Activated T-cell treated with anti-CD3 and anti-CD28 coated beads, Interleukin-2, amount 50 U/mL, for 24 hours (primary cell): ENCODE measurements around the gene TM9SF2.
A peak's percentile ranks its signal among the peaks of the same experiment; 100 is the strongest.
"Not testable (repeated sequence)": the region's sequence is repeated elsewhere in the genome, so short reads cannot be mapped to it uniquely, and the experiment has no call there.

Experiments
- DNase-seq: peaks from one replicate; pipeline ENCODE4 v3.0.0-alpha.2; 2020
- H3K27ac Mint-ChIP-seq: 2 replicates; pipeline ENCODE4 v1.8.0; 2020; ENCODE audit warnings: mild to moderate bottlenecking, mixed read lengths
- H3K27me3 Mint-ChIP-seq: 2 replicates; pipeline ENCODE4 v1.8.0; 2020; ENCODE audit warnings: mixed read lengths
- H3K36me3 Mint-ChIP-seq: 2 replicates; pipeline ENCODE4 v1.8.0; 2020; ENCODE audit warnings: low read depth, mixed read lengths
- H3K4me1 Mint-ChIP-seq: 2 replicates; pipeline ENCODE4 v1.8.0; 2020; ENCODE audit warnings: low read depth, mixed read lengths
- H3K4me3 Mint-ChIP-seq: 2 replicates; pipeline ENCODE4 v1.8.0; 2020; ENCODE audit warnings: mild to moderate bottlenecking, moderate library complexity, mixed read lengths
- H3K9me3 Mint-ChIP-seq: 2 replicates; pipeline ENCODE4 v1.8.0; 2020; ENCODE audit warnings: mixed read lengths

The TM9SF2 gene, protein sequence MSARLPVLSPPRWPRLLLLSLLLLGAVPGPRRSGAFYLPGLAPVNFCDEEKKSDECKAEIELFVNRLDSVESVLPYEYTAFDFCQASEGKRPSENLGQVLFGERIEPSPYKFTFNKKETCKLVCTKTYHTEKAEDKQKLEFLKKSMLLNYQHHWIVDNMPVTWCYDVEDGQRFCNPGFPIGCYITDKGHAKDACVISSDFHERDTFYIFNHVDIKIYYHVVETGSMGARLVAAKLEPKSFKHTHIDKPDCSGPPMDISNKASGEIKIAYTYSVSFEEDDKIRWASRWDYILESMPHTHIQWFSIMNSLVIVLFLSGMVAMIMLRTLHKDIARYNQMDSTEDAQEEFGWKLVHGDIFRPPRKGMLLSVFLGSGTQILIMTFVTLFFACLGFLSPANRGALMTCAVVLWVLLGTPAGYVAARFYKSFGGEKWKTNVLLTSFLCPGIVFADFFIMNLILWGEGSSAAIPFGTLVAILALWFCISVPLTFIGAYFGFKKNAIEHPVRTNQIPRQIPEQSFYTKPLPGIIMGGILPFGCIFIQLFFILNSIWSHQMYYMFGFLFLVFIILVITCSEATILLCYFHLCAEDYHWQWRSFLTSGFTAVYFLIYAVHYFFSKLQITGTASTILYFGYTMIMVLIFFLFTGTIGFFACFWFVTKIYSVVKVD

DNA sequence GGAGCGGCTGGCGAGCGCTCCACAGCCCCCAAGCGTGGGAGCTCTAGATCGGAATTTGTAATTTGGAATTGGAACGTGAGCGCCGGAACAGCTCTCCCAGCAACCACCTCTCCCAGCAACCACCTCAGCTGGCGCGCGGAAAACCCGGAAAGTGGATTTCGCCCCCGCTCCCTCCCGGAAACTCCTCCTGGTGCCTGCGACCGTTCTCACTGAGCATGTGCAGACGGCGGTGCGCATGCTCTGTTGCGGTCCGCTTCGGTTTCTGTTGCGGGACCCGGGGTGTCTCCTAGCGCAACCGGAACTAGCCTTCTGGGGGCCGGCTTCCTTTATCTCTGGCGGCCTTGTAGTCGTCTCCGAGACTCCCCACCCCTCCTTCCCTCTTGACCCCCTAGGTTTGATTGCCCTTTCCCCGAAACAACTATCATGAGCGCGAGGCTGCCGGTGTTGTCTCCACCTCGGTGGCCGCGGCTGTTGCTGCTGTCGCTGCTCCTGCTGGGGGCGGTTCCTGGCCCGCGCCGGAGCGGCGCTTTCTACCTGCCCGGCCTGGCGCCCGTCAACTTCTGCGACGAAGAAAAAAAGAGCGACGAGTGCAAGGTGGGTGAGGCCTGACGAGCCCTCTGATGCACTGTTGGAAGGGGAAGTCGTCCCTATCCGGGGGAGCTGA lies at the start of gene TM9SF2:
TSS of gene TM9SF2 (plus strand) at position 289 of the 664 bp plus-strand sequence. CDS start at position 424, 135 bp downstream.
- Mint-ChIP-seq H3K36me3 (peaks cover 45% of the 10 kb centered on the region), H3K4me1 (peaks cover 80% of the 10 kb centered on the region), H3K4me3 (peak within 1 kb of the TSS; percentile 94), H3K27me3 (no peaks in the 10 kb centered on the region), H3K27ac (peak within 1 kb of the TSS; percentile 96), H3K9me3 (peaks cover 6% of the 10 kb centered on the region)
- peak; percentile 98 for DNase-seq

DNA sequence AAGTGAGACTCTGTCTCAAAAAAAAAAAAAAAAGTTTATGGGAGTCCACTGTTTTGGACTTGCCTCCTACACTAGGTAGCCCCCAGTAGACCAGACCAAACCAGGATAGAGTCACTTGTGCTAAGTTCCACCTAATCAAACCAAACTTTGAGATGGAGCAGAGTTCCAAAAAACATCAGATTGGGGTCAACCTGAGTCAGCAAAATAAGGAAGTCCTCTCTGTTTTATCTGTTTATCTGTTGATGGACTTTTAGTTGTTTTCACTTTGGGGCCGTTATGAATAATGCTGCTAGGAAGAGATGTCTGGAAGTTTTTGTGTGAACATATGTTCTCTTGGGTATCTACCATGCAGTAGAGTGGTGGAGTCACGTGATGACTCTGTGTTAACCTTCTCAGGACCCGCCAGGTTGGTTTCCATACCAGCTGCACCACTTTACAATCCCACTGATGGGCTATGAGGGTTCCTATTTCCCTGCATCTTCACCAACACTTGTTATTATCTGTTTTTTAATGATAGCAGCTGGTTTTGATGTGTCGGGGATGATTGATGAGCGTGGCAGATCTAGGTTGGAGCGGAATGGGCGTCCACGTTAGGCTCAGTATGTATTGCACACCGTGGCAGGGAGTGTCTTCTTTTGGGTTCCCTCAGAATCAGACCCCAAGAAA lies 46.6 kb upstream of the TM9SF2 start:
- Mint-ChIP-seq H3K9me3 (peaks cover 7% of the 10 kb centered on the region), H3K4me3 (no peak overlapping the region), H3K36me3 (no peaks in the 10 kb centered on the region), H3K27ac (no peak overlapping the region), H3K27me3 (peaks cover 4% of the 10 kb centered on the region), H3K4me1 (peaks cover 9% of the 10 kb centered on the region)
- DNase-seq = no peak

DNA sequence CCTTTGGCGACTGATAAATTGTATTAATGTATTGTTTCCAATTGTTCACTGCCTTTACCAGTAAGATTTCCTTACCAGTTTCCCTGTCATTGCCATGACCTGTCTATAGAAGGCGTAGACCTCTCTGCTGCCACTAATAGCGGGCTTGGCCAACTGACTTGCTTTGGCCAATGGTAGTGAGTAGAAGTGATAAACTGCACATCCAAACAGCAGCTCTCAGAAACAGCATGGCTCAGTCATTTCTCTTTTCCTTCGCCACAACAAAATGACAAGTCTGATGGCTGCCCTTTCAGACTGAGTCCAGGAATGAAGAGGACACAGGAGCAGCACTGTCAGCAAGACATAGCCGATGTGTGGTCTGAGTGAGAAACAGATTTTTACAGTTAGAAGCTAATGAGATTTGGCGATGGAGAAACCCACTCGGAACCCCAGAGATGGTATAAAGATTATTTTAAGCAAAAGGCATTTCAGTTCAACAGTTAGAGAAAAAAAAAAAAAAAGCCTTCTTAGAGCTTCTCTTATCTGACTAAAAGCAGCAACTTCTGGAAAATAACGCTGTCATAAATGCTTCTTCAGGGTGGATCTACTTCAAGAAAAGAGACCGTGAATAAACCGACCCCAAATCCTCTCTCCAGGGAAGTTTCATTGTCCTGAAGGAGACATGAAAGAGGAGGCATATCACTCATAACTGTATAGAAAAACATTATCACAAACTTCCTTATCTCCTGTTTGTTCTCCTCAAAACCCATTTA lies 42.0 kb upstream of the TM9SF2 start:
- Mint-ChIP-seq H3K4me3 (no peak overlapping the region), H3K4me1 (peaks cover 26% of the 10 kb centered on the region), H3K27ac (no peak overlapping the region), H3K9me3 (peaks cover 9% of the 10 kb centered on the region), H3K27me3 (peaks cover 4% of the 10 kb centered on the region), H3K36me3 (no peaks in the 10 kb centered on the region)
- no peak for DNase-seq

DNA sequence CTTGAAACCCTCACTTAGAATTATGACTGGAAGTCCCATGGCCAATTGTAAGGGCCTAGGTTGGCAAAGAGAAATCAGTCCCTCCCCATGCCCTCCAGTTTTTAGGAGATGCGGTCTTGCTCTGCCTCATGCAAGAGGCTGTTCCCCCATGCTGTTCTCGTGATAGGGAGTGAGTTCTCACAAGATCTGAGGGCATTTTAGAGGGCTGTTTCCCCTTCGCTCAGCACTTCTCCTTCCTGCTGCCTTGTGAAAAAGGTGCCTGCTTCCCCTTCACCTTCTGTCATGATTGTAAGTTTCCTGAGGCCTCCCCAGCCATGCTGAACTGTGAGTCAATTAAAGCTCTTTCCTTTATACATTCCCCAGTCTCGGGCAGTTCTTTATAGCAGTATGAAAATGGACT lies 40.5 kb upstream of the TM9SF2 start:
- H3K36me3 Mint-ChIP-seq, DNase-seq, H3K27me3 Mint-ChIP-seq, H3K4me3 Mint-ChIP-seq, H3K9me3 Mint-ChIP-seq: not testable (repeated sequence)
- H3K4me1 Mint-ChIP-seq = peaks cover 40% of the 10 kb centered on the region
- H3K27ac Mint-ChIP-seq = peak overlapping the region; percentile 45

DNA sequence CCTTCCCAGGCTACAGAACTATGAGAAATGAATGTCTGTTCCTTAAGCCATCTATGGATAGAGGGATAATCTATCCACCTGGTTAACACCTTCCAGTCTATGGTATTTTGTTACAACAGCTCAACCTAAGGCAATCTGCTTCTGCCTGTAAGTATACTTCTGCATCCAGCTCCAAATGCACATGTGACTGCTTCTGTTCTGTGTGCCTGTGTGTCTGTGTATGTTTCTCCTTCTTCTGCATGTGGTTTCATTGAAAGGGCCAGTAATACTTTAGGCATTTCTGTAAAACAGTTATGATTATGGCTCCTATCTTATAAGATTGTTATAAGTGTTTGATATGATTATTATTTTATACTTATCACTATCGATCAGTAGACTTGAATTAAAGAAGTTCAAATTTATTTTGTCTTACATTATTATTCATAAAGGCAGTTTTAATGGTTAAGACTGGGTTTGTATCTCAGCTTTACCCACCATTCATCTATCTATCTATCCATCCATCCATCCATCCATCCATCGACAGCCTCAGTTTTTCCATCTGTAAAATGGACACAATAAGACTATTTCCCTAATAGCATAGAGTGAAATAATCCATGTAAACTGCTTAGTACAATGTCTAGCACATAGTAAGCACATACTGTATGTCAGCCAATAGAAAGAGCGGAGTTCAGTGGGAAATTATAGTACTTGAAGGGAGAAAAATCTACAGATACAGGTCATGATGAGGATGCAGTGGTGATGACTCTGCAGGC lies 37.5 kb upstream of the TM9SF2 start:
- no peaks in the 10 kb centered on the region for H3K36me3 Mint-ChIP-seq
- DNase-seq = no peak
- peak overlapping the region; percentile 91 for H3K27ac Mint-ChIP-seq
- peaks cover 2% of the 10 kb centered on the region for H3K9me3 Mint-ChIP-seq
- no peaks in the 10 kb centered on the region for H3K27me3 Mint-ChIP-seq
- no peak overlapping the region for H3K4me3 Mint-ChIP-seq
- peaks cover 43% of the 10 kb centered on the region for H3K4me1 Mint-ChIP-seq

DNA sequence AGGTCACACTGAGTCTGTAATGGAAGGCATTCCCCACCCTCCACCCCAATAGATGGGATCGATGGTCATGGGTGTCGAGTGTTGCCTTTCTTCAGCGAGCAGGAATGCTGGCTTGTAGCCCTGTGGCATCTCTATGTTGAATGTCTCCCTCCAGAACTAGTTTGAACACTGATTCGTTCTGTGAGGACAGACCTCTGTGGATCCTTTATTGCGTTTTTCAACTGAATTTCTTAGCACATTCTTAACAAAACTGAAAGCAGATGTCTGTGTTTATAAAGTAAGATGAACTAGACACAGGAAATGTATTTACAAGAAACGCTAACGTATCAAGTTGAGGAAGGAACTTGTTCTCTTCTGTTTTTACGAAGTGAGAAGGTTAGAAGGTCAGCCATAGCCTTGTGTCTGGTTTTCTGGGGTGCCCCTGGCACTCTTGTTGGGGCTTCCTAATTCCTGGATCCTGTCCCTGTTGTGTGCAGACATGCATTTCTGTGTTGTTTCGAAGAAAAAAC lies 36.8 kb upstream of the TM9SF2 start:
- peak overlapping the region; percentile 91 for H3K27ac Mint-ChIP-seq
- no peaks in the 10 kb centered on the region for H3K36me3 Mint-ChIP-seq
- peak; percentile 37 for DNase-seq
- peaks cover 2% of the 10 kb centered on the region for H3K9me3 Mint-ChIP-seq
- H3K4me3 Mint-ChIP-seq = peak overlapping the region; percentile 5
- H3K4me1 Mint-ChIP-seq = peaks cover 43% of the 10 kb centered on the region
- no peaks in the 10 kb centered on the region for H3K27me3 Mint-ChIP-seq

DNA sequence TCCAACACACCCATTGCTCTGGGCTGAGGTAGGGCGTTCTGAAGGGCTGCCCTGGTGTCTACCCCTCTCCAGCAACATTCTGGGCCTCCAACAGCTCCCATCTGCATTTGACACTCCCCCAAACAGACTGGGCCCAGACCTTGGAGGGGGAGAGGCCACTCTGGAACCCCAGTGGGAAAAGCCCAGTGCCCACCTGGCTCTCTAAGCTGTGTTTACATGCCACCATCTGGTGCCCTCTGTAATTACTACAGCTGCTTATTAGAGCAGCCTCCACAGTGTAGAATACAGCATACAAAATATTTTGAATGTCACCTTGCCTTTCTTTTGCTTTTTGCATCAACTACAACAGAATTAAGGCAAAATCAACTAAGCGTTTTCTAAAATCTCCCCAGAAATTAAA lies 35.8 kb upstream of the TM9SF2 start:
- peaks cover 2% of the 10 kb centered on the region for H3K9me3 Mint-ChIP-seq
- H3K27ac Mint-ChIP-seq = peak overlapping the region; percentile 91
- peaks cover 39% of the 10 kb centered on the region for H3K4me1 Mint-ChIP-seq
- DNase-seq = no peak
- H3K27me3 Mint-ChIP-seq = no peaks in the 10 kb centered on the region
- no peaks in the 10 kb centered on the region for H3K36me3 Mint-ChIP-seq
- H3K4me3 Mint-ChIP-seq = no peak overlapping the region

DNA sequence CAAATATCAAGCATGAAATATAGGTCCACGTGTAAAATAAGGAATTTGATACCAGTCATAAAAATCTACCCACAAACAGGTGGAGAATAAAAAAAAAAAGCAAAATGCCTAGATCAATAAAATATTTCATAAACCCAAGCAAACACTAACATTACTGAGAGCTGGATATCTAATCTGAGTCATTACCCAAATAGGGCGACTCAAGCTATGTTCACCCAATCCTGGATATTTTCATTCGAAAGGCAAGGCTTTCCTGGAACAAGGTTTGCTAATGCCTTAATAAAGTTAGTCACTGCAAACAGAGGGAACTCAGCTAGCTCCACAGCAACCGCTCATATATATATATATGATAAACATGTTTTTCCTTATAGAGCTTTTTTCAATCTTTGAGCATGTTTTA lies 33.5 kb upstream of the TM9SF2 start:
- Mint-ChIP-seq H3K27me3 (no peaks in the 10 kb centered on the region), H3K27ac (no peak overlapping the region), H3K4me3 (no peak overlapping the region), H3K4me1 (peaks cover 27% of the 10 kb centered on the region), H3K36me3 (no peaks in the 10 kb centered on the region), H3K9me3 (peaks cover under 1% of the 10 kb centered on the region)
- DNase-seq = no peak

DNA sequence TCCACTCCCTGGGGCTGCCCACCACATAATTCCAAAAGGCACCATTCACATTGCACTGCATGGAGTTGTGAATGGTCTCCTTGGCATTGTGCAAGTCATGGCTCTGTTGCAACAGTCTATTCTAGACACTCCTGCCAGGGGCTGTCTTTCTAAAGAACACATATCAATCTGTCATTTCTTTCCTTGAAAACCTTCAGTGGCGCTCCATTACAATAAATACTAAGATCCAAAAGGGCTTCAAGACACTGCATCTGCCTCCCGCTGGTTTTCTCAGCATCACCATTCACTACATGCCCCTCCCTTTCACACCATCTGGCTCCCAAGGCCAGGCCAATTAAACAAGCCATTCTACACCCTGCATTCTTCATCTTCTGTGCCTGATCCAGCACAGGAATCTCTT lies 32.2 kb upstream of the TM9SF2 start:
- no peak overlapping the region for H3K27ac Mint-ChIP-seq
- H3K27me3 Mint-ChIP-seq = no peaks in the 10 kb centered on the region
- no peak for DNase-seq
- H3K4me3 Mint-ChIP-seq = no peak overlapping the region
- no peaks in the 10 kb centered on the region for H3K36me3 Mint-ChIP-seq
- H3K9me3 Mint-ChIP-seq = no peaks in the 10 kb centered on the region
- H3K4me1 Mint-ChIP-seq = peaks cover 18% of the 10 kb centered on the region

DNA sequence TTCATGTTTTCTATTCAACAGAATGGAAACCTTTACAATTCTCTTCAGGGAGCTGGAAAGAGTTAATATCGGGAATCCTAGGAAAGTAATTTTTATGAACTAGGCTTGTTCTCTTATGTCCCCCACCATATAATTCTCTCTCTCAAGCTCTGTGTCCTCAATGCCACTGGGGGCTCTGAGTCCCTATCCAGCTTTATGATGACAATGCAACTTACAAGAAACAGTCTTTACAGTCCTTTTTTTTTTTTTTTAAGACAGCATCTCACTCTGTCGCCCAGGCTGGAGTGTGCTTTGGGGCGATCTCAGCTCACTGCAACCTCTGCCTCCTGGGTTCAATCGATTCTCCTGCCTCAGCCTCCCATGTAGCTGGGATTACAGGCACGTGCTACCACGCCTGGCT lies 31.2 kb upstream of the TM9SF2 start:
- no peak overlapping the region for H3K4me3 Mint-ChIP-seq
- H3K9me3 Mint-ChIP-seq = no peaks in the 10 kb centered on the region
- no peaks in the 10 kb centered on the region for H3K36me3 Mint-ChIP-seq
- peaks cover 9% of the 10 kb centered on the region for H3K4me1 Mint-ChIP-seq
- no peak for DNase-seq
- H3K27ac Mint-ChIP-seq = no peak overlapping the region
- no peaks in the 10 kb centered on the region for H3K27me3 Mint-ChIP-seq

DNA sequence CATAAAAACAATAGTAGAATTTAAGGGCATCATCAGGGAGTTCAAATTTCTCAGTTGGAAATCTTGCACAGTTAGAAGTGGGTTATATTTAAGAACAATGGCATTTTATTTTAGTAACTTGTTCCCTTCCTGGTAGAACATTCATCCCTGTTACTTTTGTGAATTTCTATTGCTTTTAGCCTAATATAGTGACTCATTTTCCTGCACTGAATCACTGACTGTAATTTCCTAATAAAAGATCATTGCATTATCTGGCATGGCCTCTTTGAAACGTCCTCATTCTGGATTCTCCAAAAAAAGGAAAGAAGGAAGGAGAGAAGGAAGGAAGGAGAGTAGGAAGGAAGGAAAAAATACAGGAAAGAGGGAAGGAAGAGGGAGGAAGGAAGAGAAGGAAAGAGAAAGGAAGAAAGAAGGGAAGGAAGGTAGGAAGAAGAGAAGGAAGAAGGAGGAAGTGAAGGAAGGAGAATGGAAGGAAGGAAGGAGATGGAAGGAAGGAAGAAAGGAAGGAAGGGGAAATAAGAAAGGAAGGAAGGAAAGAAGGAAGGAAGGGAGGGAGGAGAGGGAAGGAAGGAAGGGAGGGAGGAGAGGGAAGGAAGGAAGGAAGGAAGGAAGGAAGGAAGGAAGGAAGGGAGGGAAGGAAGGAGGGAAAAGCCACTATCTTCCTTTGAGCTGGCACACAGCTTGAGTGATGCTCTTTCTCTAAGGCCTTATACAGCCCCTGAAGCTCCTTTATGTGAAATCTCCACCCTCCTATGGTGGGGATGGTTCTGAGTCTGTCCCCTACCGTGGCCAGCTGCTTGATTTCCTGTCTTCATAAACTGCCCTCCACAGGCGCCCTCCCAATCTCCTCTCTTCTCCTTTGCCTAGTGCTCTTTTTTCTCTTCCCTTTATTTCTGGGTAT lies 29.8 kb upstream of the TM9SF2 start:
- no peaks in the 10 kb centered on the region for H3K9me3 Mint-ChIP-seq

DNA sequence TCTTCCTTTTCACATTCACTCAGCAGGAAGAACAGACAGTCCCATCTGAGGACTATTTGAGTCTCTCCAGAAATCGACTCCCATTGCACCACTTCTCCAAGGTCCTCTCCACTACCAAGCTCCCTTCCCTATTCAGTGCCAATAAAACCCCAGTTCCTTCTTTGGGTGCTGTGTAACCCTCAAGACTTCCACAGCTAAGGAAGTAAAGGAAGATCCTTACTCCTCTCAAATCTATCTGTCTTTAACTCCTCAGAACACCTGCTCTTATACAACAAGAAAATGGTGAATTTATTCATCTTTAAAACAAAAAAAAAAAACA lies 29.2 kb upstream of the TM9SF2 start:
- Mint-ChIP-seq H3K4me1 (peaks cover 3% of the 10 kb centered on the region), H3K27ac (no peak overlapping the region), H3K36me3 (no peaks in the 10 kb centered on the region), H3K27me3 (no peaks in the 10 kb centered on the region), H3K4me3 (no peak overlapping the region), H3K9me3 (no peaks in the 10 kb centered on the region)
- no peak for DNase-seq

More for the DNA sequence above, 29.8 kb upstream of the TM9SF2 start:
- Mint-ChIP-seq H3K36me3 (no peaks in the 10 kb centered on the region), H3K27me3 (no peaks in the 10 kb centered on the region), H3K27ac (no peak overlapping the region), H3K4me3 (no peak overlapping the region), H3K4me1 (peaks cover 3% of the 10 kb centered on the region)
- no peak for DNase-seq

DNA sequence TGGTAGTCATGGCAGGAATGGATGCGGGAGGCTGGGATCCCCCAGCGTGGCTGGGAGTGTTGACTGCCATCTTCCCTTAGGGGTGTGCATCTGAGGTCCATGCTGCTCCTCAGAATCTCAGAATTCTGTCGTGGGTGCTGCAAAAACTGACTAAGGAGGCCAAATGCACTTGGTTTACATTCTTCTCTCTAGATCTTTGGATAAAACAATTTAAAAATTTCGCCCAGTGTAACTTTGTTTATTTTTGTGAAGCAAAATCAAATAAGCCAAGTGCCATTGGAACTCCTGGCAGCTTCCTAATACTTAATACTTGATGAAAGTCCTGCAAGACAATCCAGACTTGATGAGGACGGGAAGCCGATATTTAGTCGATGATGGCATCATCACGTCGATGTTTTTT lies 27.8 kb upstream of the TM9SF2 start:
- Mint-ChIP-seq H3K27ac (no peak overlapping the region), H3K9me3 (no peaks in the 10 kb centered on the region), H3K4me3 (no peak overlapping the region), H3K36me3 (no peaks in the 10 kb centered on the region), H3K27me3 (no peaks in the 10 kb centered on the region), H3K4me1 (no peaks in the 10 kb centered on the region)
- no peak for DNase-seq
